ENCODE measurements around the gene WWOX.

Gene WWOX

GRCh38 chr16:78362524-78363135, 263.2 kb downstream of the WWOX start:
- DNase-seq (ENCODE audit: low spot score): no peak

- DNase-seq (ENCODE audit: low spot score): no peak
Measured at GRCh38 chr16:78363843-78364555, 264.5 kb downstream of the WWOX start.

- no peak for DNase-seq (ENCODE audit: low spot score)
Measured at GRCh38 chr16:78364556-78364880, 265.1 kb downstream of the WWOX start.

- no peak for DNase-seq (ENCODE audit: low spot score)
Measured at GRCh38 chr16:78365366-78365765, 265.9 kb downstream of the WWOX start.

- DNase-seq (ENCODE audit: low spot score): no peak
Measured at GRCh38 chr16:78368121-78369102, 269.0 kb downstream of the WWOX start.

- DNase-seq (ENCODE audit: low spot score): no peak
Measured at GRCh38 chr16:78372277-78372676, 272.8 kb downstream of the WWOX start.

GRCh38 chr16:78375055-78375679, 275.7 kb downstream of the WWOX start:
- DNase-seq (ENCODE audit: low spot score): no peak

- DNase-seq (ENCODE audit: low spot score): no peak
Measured at GRCh38 chr16:78376452-78376851, 277.0 kb downstream of the WWOX start.

GRCh38 chr16:78377312-78377711, 277.9 kb downstream of the WWOX start:
- no peak for DNase-seq (ENCODE audit: low spot score)

GRCh38 chr16:78381060-78381459, 281.6 kb downstream of the WWOX start:
- no peak for DNase-seq (ENCODE audit: low spot score)

GRCh38 chr16:78383118-78383517, 283.7 kb downstream of the WWOX start:
- no peak for DNase-seq (ENCODE audit: low spot score)

- no peak for DNase-seq (ENCODE audit: low spot score)
Measured at GRCh38 chr16:78385086-78385805, 285.8 kb downstream of the WWOX start.

GRCh38 chr16:78386557-78387324, 287.3 kb downstream of the WWOX start:
- DNase-seq (ENCODE audit: low spot score): no peak

GRCh38 chr16:78389009-78389498, 289.6 kb downstream of the WWOX start:
- no peak for DNase-seq (ENCODE audit: low spot score)

- DNase-seq (ENCODE audit: low spot score): no peak
Measured at GRCh38 chr16:78390092-78390491, 290.6 kb downstream of the WWOX start.

GRCh38 chr16:78390508-78391324, 291.3 kb downstream of the WWOX start:
- DNase-seq (ENCODE audit: low spot score): no peak

- DNase-seq (ENCODE audit: low spot score): no peak
Measured at GRCh38 chr16:78392585-78393195, 293.2 kb downstream of the WWOX start.

- DNase-seq (ENCODE audit: low spot score): no peak
Measured at GRCh38 chr16:78395035-78395434, 295.6 kb downstream of the WWOX start.

- DNase-seq (ENCODE audit: low spot score): no peak
Measured at GRCh38 chr16:78396046-78396445, 296.6 kb downstream of the WWOX start.
